H1 (cell line): ENCODE data around the gene PDZD2. TPM values are rescaled to one million over a fixed set of nuclear protein-coding genes. Genes with fewer than 3 reads are reported as not detected.
A peak's percentile ranks its signal among the peaks of the same experiment; 100 is the strongest.

ENCODE experiments used
- CTCF ChIA-PET: fragments of 300-600 bp; sonication (Branson Sonifier 250); formaldehyde crosslinking; loops from one replicate; lab custom pipeline; 2021; ENCODE audit not compliant: partially characterized antibody; lab: Charles Lee
- POLR2A ChIA-PET: fragments of 300-600 bp; sonication (Branson Sonifier 250); formaldehyde crosslinking; loops from one replicate; lab custom pipeline; 2021; ENCODE audit warnings: inconsistent platforms; ENCODE audit not compliant: partially characterized antibody; lab: Charles Lee
- DNase-seq, 2 experiments: peaks; one replicate each; pipeline versions ENCODE4 v3.0.0 to v3.0.0-alpha.2; 2010 to 2022; ENCODE audit warnings: low spot score in 2 of 2, low read depth in 1 of 2, mixed read lengths in 1 of 2
- FAIRE-seq: peaks from 2 replicates; lab custom pipeline; 2011; peaks lifted over from hg19 to GRCh38; lab: Jason Lieb, UNC
- H2AFZ ChIP-seq: 2 replicates; pipeline ENCODE4 v1.8.1; 2012; ENCODE audit warnings: low read length, inconsistent platforms
- H2AK5ac ChIP-seq: 2 replicates; pipeline ENCODE4 v1.6.1; 2013; ENCODE audit warnings: low read depth, low read length
- H2BK120ac ChIP-seq: replicated peaks from 2 replicates; pipeline ENCODE3; 2013; ENCODE audit warnings: low read depth, low read length, inconsistent platforms
- H2BK12ac ChIP-seq: 2 replicates; pipeline ENCODE4 v1.6.1; 2013; ENCODE audit warnings: low read depth, low read length
- H2BK15ac ChIP-seq: 2 replicates; pipeline ENCODE4 v1.6.1; 2013; ENCODE audit warnings: low read length
- H2BK20ac ChIP-seq: 2 replicates; pipeline ENCODE4 v1.6.1; 2013; ENCODE audit warnings: low read length
- H2BK5ac ChIP-seq: 2 replicates; pipeline ENCODE4 v1.6.1; 2013; ENCODE audit warnings: low read depth, low read length
- H3K14ac ChIP-seq: 2 replicates; pipeline ENCODE4 v1.6.1; 2013; ENCODE audit warnings: inconsistent platforms; ENCODE audit not compliant: insufficient read length
- H3K18ac ChIP-seq: 2 replicates; pipeline ENCODE4 v1.6.1; 2013; ENCODE audit warnings: low read length; ENCODE audit errors: extremely low read depth
- H3K23ac ChIP-seq: 2 replicates; pipeline ENCODE4 v1.6.1; 2013; ENCODE audit warnings: inconsistent platforms; ENCODE audit not compliant: insufficient read length
- H3K23me2 ChIP-seq: 2 replicates; pipeline ENCODE4 v1.6.1; 2013; ENCODE audit warnings: low read depth, low read length
- H3K27ac ChIP-seq: 2 replicates; pipeline ENCODE4 v1.6.1; 2011; ENCODE audit warnings: low read depth, low read length, inconsistent platforms
- H3K27me3 ChIP-seq, 4 experiments: replicated peaks in 1 of 4; 1 replicate in 1 of 4; 2 replicates in 3 of 4; pipeline versions ENCODE4 v1.6.1 to v1.8.1; 2011 to 2013; ENCODE audit warnings: low read length in 3 of 4, mild to moderate bottlenecking in 3 of 4, inconsistent platforms in 2 of 4, mixed read lengths in 2 of 4, moderate library complexity in 1 of 4; ENCODE audit not compliant: control insufficient read depth in 3 of 4, insufficient read depth in 3 of 4; ENCODE audit errors: extremely low read depth in 1 of 4
- H3K36me3 ChIP-seq, 4 experiments: 2 replicates each; pipeline versions ENCODE4 v1.6.1 to v1.8.1; 2011 to 2013; ENCODE audit warnings: mild to moderate bottlenecking in 4 of 4, low read length in 3 of 4, moderate library complexity in 2 of 4, control low read depth in 1 of 4, inconsistent platforms in 1 of 4; ENCODE audit not compliant: insufficient read depth in 4 of 4, control insufficient read depth in 2 of 4
- H3K4ac ChIP-seq: replicated peaks from 2 replicates; pipeline ENCODE3; 2013; ENCODE audit warnings: low read length, low read depth, mixed read lengths, inconsistent platforms; ENCODE audit not compliant: insufficient read length
- H3K4me1 ChIP-seq, 4 experiments: replicated peaks in 1 of 4; 1 replicate in 1 of 4; 2 replicates in 3 of 4; pipeline versions ENCODE4 v1.6.1 to v1.8.1; 2011 to 2013; ENCODE audit warnings: low read length in 3 of 4, inconsistent platforms in 2 of 4, mixed read lengths in 1 of 4; ENCODE audit not compliant: insufficient read depth in 4 of 4, control insufficient read depth in 3 of 4
- H3K4me2 ChIP-seq, 2 experiments: 2 replicates each; pipeline versions ENCODE4 v1.6.1 to v1.8.1; 2011 to 2013; ENCODE audit warnings: low read depth in 2 of 2, low read length in 2 of 2, control low read depth in 1 of 2, inconsistent platforms in 1 of 2, mild to moderate bottlenecking in 1 of 2; ENCODE audit not compliant: insufficient read depth in 1 of 2
- H3K4me3 ChIP-seq, 4 experiments: fragments of 200-600, 300-600 bp in 1 of 4; sonication (generic), shearing (Covaris generic), sonication (Bioruptor Twin) in 1 of 4; 2 replicates each; pipeline versions ENCODE4 v1.5.1 to v1.8.1; 2011 to 2016; ENCODE audit warnings: low read length in 4 of 4, low read depth in 3 of 4, control low read depth in 2 of 4, inconsistent platforms in 2 of 4, mild to moderate bottlenecking in 2 of 4, mixed read lengths in 1 of 4, moderate library complexity in 1 of 4; ENCODE audit not compliant: insufficient read depth in 2 of 4; ENCODE audit errors: extremely low read depth in 1 of 4
- H3K56ac ChIP-seq: replicated peaks from 2 replicates; pipeline ENCODE3; 2013; ENCODE audit warnings: low read depth, mild to moderate bottlenecking, mixed read lengths, low read length, inconsistent platforms; ENCODE audit not compliant: insufficient read length
- H3K79me1 ChIP-seq: 2 replicates; pipeline ENCODE4 v1.6.1; 2013; ENCODE audit warnings: low read depth, low read length, control low read depth
- H3K79me2 ChIP-seq, 2 experiments: 2 replicates each; pipeline versions ENCODE4 v1.6.1 to v1.8.1; 2012 to 2013; ENCODE audit warnings: low read length in 2 of 2, mild to moderate bottlenecking in 2 of 2, inconsistent platforms in 1 of 2; ENCODE audit not compliant: insufficient read depth in 2 of 2, control insufficient read depth in 1 of 2
- H3K9ac ChIP-seq, 4 experiments: replicated peaks in 1 of 4; 1 replicate in 1 of 4; 2 replicates in 3 of 4; pipeline versions ENCODE4 v1.6.1 to v1.8.1; 2011 to 2013; ENCODE audit warnings: low read depth in 3 of 4, low read length in 3 of 4, control low read depth in 2 of 4, mild to moderate bottlenecking in 2 of 4, moderate library complexity in 2 of 4, inconsistent platforms in 1 of 4; ENCODE audit errors: extremely low read depth in 1 of 4
- H3K9me3 ChIP-seq, 2 experiments: 2 replicates each; pipeline versions ENCODE4 v1.6.1 to v1.8.1; 2012 to 2013; ENCODE audit warnings: mild to moderate bottlenecking in 2 of 2, moderate library complexity in 2 of 2, control low read depth in 1 of 2, inconsistent platforms in 1 of 2, low read depth in 1 of 2, low read length in 1 of 2, mixed read lengths in 1 of 2; ENCODE audit not compliant: insufficient read depth in 2 of 2
- H4K20me1 ChIP-seq, 2 experiments: replicated peaks in 1 of 2; 2 replicates each; pipeline versions ENCODE3 to v1.8.1; 2011 to 2013; ENCODE audit warnings: inconsistent platforms in 2 of 2, low read length in 2 of 2, mild to moderate bottlenecking in 1 of 2; ENCODE audit not compliant: insufficient read depth in 2 of 2, control insufficient read depth in 1 of 2
- H4K5ac ChIP-seq: 2 replicates; pipeline ENCODE4 v1.6.1; 2013; ENCODE audit warnings: low read length, low read depth, mixed read lengths, inconsistent platforms; ENCODE audit not compliant: insufficient read length
- H4K8ac ChIP-seq: 2 replicates; pipeline ENCODE4 v1.8.0; 2013; ENCODE audit warnings: mild to moderate bottlenecking, moderate library complexity, low read length, inconsistent platforms; ENCODE audit not compliant: insufficient read depth; ENCODE audit errors: extremely low read depth
- H4K91ac ChIP-seq: replicated peaks from 2 replicates; pipeline ENCODE3; 2013; ENCODE audit warnings: low read length, mixed read lengths, inconsistent platforms; ENCODE audit not compliant: insufficient read length
- CTBP2 ChIP-seq: IDR thresholded peaks from 2 replicates; pipeline ENCODE4 v1.7.0; 2011; ENCODE audit warnings: borderline replicate concordance, mild to moderate bottlenecking, moderate library complexity, mixed read lengths, low read length; ENCODE audit not compliant: insufficient read depth, insufficient read length
- RXRA ChIP-seq: IDR thresholded peaks from 2 replicates; pipeline ENCODE4 v1.6.1; 2011; ENCODE audit warnings: low read depth, mild to moderate bottlenecking, low read length, moderate library complexity; ENCODE audit not compliant: insufficient read depth
- WGBS, 2 experiments: shearing (Covaris generic) in 1 of 2; methylation state at CpG; one replicate each; pipeline versions ENCODE4 v1.1.6 to v1.1.7; 2013 to 2015; ENCODE audit warnings: low lambda C conversion rate in 2 of 2, mixed read lengths in 2 of 2, inconsistent platforms in 1 of 2, low coverage in 1 of 2, missing lambda C conversion rate in 1 of 2; ENCODE audit not compliant: insufficient replicate concordance in 2 of 2, insufficient coverage in 1 of 2, insufficient read length in 1 of 2; ENCODE audit errors: extremely low coverage in 1 of 2, missing lambda C conversion rate in 1 of 2; 5-methylcytosine and 5-hydroxymethylcytosine counted together
- polyA plus RNA-seq, 7 experiments: library from polyadenylated mRNA; depleted of rRNA in 3 of 7; stranded (reverse) in 5 of 7; unstranded in 2 of 7; fragments of >200 nt in 5 of 7; fragments of 200-250 nt in 2 of 7; gene quantifications; 1 replicate in 5 of 7; 2 replicates in 1 of 7; 4 replicates in 1 of 7; pipeline versions ENCODE4 v1.2.1 to v1.2.3, GENCODE V29; 2011 to 2013; ENCODE audit warnings: missing spikeins in 2 of 7, mixed read lengths in 2 of 7
- total RNA-seq: library from RNA; stranded (reverse); fragmentation: NEBNext Ultra II Directional; extraction: Animal tissue kit (Norgen Biotek cat#: 25700); gene quantifications from 2 replicates; pipeline ENCODE4 v1.2.1, GENCODE V29; 2021
- TF ChIP-seq, protein P1 (sequence below), 3 experiments: IDR thresholded peaks; 1 replicate in 2 of 3; 2 replicates in 1 of 3; pipeline versions ENCODE4 v1.5.1 to v1.6.1; 2011; ENCODE audit warnings: low read length in 3 of 3, mild to moderate bottlenecking in 3 of 3, inconsistent platforms in 2 of 3, low read depth in 1 of 3, moderate library complexity in 1 of 3; ENCODE audit not compliant: insufficient read depth in 1 of 3; ENCODE audit errors: control extremely low read depth in 1 of 3

PDZD2 gene
- total and polyA plus RNA-seq, 2 of the 8 experiments (the other 6 are each of a cell fraction or from before 2014, with no cell fraction given): 1.2 to 6.8 TPM

DNA sequence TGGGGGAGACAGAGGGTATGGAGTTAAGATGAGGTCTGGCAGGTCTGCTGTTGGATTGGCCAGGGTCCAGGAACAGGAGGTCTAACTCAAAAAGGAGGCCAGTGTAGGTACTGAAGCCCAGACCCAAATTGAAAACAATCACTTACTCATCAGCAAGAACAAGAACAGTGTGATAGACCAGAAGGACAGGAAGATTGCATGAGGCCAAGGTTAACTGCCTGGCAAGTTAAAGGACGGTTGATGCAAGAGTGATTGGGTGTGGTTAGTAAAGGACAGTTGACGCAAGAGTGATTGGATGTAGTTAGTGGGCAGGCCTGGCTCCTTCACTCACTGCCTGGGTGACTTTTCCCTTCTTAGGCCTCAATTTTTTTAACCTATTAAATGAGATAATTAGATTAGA lies 132.6 kb downstream of the PDZD2 start:
- H2AFZ ChIP-seq: no peak overlapping the region
- H3K4me2 ChIP-seq: no peak overlapping the region
- H3K14ac ChIP-seq: no peak overlapping the region
- WGBS, 2 experiments: 88% methylated on average over 2 of the region's 2 CpGs; no CpG with 5 or more reads in 1 of the 2 experiments
- no peaks in the 10 kb centered on the region for H3K79me2 ChIP-seq
- no peak overlapping the region for H3K56ac ChIP-seq
- no peak for TF ChIP-seq CTBP2
- TF ChIP-seq, protein P1, sequence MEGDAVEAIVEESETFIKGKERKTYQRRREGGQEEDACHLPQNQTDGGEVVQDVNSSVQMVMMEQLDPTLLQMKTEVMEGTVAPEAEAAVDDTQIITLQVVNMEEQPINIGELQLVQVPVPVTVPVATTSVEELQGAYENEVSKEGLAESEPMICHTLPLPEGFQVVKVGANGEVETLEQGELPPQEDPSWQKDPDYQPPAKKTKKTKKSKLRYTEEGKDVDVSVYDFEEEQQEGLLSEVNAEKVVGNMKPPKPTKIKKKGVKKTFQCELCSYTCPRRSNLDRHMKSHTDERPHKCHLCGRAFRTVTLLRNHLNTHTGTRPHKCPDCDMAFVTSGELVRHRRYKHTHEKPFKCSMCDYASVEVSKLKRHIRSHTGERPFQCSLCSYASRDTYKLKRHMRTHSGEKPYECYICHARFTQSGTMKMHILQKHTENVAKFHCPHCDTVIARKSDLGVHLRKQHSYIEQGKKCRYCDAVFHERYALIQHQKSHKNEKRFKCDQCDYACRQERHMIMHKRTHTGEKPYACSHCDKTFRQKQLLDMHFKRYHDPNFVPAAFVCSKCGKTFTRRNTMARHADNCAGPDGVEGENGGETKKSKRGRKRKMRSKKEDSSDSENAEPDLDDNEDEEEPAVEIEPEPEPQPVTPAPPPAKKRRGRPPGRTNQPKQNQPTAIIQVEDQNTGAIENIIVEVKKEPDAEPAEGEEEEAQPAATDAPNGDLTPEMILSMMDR (IDR thresholded peaks at IDR 0.05; ENCODE audit: control extremely low read depth in 1 of 3, insufficient read depth in 1 of 3, low read depth in 1 of 3, low read length in 3 of 3): no peak
- TF ChIP-seq RXRA: no peak
- CTCF ChIA-PET: interaction anchor here (0.9 to 4.8 kb wide), 3 partner anchors 27 to 321 kb away, joined by 3 to 24 read pairs (median 3); no protein-coding TSS in a partner anchor
- DNase-seq (no peak), FAIRE-seq (no peak)
- no peak overlapping the region for H3K4ac ChIP-seq
- no peaks in the 10 kb centered on the region for H3K23me2 ChIP-seq
- H2BK15ac ChIP-seq: 0 out of 2 replicates have a peak overlapping the region, but pooled peaks have one; percentile 48
- H3K4me3 ChIP-seq: no peak overlapping the region
- H4K91ac ChIP-seq: no peak overlapping the region
- H3K27me3 ChIP-seq: no peaks in the 10 kb centered on the region
- H3K27ac ChIP-seq: no peak overlapping the region
- no peak overlapping the region for H3K9ac ChIP-seq
- no peak overlapping the region for H2BK120ac ChIP-seq
- peak overlapping the region; percentile 62 for H2BK20ac ChIP-seq
- POLR2A ChIA-PET: no interaction called here
- peak overlapping the region; percentile 51; the same call in 1 of the 2 replicates for H2BK12ac ChIP-seq
- H3K79me1 ChIP-seq: no peaks in the 10 kb centered on the region
- peaks cover 5 to 7% of the 10 kb centered on the region in 2 experiments; a peak in 2 of 4 replicates for H3K9me3 ChIP-seq
- H4K8ac ChIP-seq: no peak overlapping the region
- no peak overlapping the region for H2BK5ac ChIP-seq
- no peak overlapping the region for H2AK5ac ChIP-seq
- no peak overlapping the region; the same call in 1 of the 2 replicates for H3K18ac ChIP-seq
- H3K4me1 ChIP-seq: peaks cover 3 to 9% (median 5%) of the 10 kb centered on the region in 4 experiments; a peak in 4 of 7 replicates
- no peaks in the 10 kb centered on the region for H4K20me1 ChIP-seq
- no peaks in the 10 kb centered on the region for H3K36me3 ChIP-seq
- no peak overlapping the region for H3K23ac ChIP-seq
- no peak overlapping the region for H4K5ac ChIP-seq
